ENCODE measurements around the gene RPS28.
"Not testable (repeated sequence)": the region's sequence is repeated elsewhere in the genome, so short reads cannot be mapped to it uniquely, and the experiment has no call there.

Gene RPS28

DNA sequence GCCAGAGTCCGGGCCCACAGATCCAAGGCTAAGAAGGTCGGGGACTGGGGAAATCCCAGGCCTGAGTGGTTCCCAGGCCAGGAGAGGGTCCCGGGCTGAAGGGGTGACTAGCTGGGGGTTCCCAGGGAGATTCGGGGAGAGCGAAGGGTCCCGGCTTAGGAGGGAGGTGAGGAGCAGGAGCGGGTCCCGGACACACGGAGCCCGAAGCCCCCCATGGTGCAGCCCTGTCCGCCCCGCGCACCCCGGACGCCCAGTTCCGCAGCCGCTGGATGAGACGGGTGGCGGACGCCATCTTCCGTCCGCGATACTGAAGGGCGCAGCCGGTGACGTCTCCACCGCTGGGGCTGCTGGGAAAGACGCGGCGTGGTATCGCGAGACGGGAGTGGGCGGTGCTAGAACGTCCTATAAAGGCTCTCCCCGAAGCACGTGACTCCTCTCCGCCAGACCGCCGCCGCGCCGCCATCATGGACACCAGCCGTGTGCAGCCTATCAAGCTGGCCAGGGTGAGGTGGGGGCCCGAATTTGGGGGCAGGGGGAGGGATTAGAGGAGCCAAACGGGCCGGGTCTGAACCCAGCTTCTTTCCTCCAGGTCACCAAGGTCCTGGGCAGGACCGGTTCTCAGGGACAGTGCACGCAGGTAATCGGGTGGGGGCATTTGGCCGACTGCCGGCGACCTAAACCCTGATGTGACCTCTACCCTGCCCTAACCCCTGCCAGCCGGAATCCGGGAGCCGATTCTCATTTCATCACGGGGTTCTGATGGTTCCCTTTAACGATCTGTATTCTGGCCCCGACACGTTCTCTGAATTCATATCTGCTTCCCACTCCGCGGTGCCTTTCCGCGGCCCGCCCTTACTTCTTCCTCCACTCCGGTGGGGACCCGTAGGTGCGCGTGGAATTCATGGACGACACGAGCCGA is at the start of gene RPS28, which contains the start of gene NDUFA7:
RPS28 (plus strand) TSS at position 430 of the 919 bp plus-strand sequence; CDS start at position 465, 35 bp downstream.
NDUFA7 (minus strand) TSS at position 309 of the 919 bp plus-strand sequence; CDS start at position 292, 17 bp downstream.
- Histone ChIP-seq H3K27me3 (ENCODE audit: control insufficient read depth in 1 of 2, insufficient read depth in 2 of 2, low read length in 2 of 2) (no peaks in the 10 kb centered on the region), H3K4me1 (ENCODE audit: insufficient read depth, low read length) (peaks cover 31% of the 10 kb centered on the region), H3K9me3 (ENCODE audit: low read length) (no peaks in the 10 kb centered on the region), H3K9ac (ENCODE audit: low read length) (peak within 1 kb of the TSS; percentile 100), H3K27ac (ENCODE audit: low read depth, low read length) (peak within 1 kb of the TSS; percentile 99), H3K4me3 (ENCODE audit: low read depth in 1 of 2, low read length in 2 of 2) (peak within 1 kb of the TSS; percentile 88 to 99), H3K36me3 (ENCODE audit: insufficient read depth, low read length) (peaks cover 31% of the 10 kb centered on the region)

DNA sequence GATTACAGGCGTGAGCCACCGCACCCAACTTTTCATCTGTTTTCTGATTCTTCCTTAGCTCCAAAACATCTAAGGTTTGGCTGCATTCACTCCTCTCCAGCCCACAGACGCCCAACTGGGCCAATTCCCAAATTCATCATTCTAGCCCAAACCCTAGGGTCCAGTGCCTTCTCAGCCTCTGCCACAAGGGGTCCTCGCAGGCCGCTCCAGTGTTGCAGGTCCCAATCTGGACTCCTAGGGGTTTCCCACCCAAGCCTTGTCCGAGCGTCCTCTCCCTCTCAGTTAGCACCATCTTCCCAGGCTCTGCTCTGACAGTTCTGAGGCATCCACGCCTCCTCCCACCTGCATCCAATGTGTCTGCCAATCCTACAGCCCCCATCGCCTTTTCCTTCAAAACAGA is 44.8 kb upstream of the RPS28 start:
- H3K9me3 ChIP-seq (ENCODE audit: low read length); H3K36me3 ChIP-seq (ENCODE audit: insufficient read depth, low read length); H3K27me3 ChIP-seq (ENCODE audit: control insufficient read depth in 1 of 2, insufficient read depth in 2 of 2, low read length in 2 of 2); H3K4me3 ChIP-seq (ENCODE audit: low read depth in 1 of 2, low read length in 2 of 2); H3K27ac ChIP-seq (ENCODE audit: low read depth, low read length); H3K9ac ChIP-seq (ENCODE audit: low read length); H3K4me1 ChIP-seq (ENCODE audit: insufficient read depth, low read length): not testable (repeated sequence)

- not testable (repeated sequence) for H3K4me3 ChIP-seq (ENCODE audit: low read depth in 1 of 2, low read length in 2 of 2); H3K4me1 ChIP-seq (ENCODE audit: insufficient read depth, low read length); H3K9me3 ChIP-seq (ENCODE audit: low read length); H3K27ac ChIP-seq (ENCODE audit: low read depth, low read length); H3K36me3 ChIP-seq (ENCODE audit: insufficient read depth, low read length); H3K9ac ChIP-seq (ENCODE audit: low read length); H3K27me3 ChIP-seq (ENCODE audit: control insufficient read depth in 1 of 2, insufficient read depth in 2 of 2, low read length in 2 of 2)
Observed at GRCh38 chr19:8291337-8291736, 30.0 kb upstream of the RPS28 start.

DNA sequence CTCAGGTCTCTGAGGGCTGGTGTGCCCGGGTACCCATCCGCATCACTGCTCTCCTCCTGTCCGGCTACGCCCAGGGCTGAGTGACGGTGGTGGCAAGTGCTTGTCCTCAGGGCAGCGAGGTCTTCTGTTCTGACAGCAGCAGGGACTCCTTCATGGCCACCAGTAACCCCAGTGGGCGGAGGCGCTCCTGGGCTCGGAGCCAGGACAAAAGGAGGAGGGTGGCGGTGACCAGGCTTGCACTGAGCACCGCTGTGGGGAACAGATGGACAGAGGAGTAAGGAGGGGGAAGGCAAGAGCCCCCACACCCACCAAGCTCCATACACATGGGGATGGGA is 19.0 kb upstream of the RPS28 start:
- Histone ChIP-seq H3K27ac (ENCODE audit: low read depth, low read length) (no peak overlapping the region), H3K27me3 (ENCODE audit: control insufficient read depth in 1 of 2, insufficient read depth in 2 of 2, low read length in 2 of 2) (no peaks in the 10 kb centered on the region), H3K9me3 (ENCODE audit: low read length) (no peaks in the 10 kb centered on the region), H3K4me1 (ENCODE audit: insufficient read depth, low read length) (peaks cover 4% of the 10 kb centered on the region), H3K9ac (ENCODE audit: low read length) (no peak overlapping the region), H3K36me3 (ENCODE audit: insufficient read depth, low read length) (no peaks in the 10 kb centered on the region), H3K4me3 (ENCODE audit: low read depth in 1 of 2, low read length in 2 of 2) (no peak overlapping the region)

DNA sequence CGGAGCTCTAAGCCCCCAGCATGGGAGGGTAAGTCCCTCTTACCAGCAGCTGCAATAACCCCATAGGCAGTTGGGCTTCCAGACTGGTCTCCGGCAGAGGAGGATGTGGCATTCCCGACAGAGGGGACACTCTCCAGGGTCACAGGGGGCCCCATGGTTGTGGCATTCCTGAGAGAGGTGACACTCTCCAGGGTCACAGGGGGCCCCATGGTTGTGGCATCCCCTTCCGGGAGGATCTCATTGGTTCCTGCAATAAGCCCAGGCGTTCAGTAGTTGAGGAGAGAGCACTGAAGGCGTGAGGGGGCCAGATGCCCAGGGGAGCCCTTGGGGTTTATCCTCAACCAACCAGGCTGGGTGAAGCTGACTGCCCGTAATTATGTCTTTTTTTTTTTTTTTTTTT is 18.6 kb upstream of the RPS28 start:
- Histone ChIP-seq H3K9me3 (ENCODE audit: low read length) (no peaks in the 10 kb centered on the region), H3K4me3 (ENCODE audit: low read depth in 1 of 2, low read length in 2 of 2) (no peak overlapping the region), H3K36me3 (ENCODE audit: insufficient read depth, low read length) (no peaks in the 10 kb centered on the region), H3K27ac (ENCODE audit: low read depth, low read length) (no peak overlapping the region), H3K9ac (ENCODE audit: low read length) (no peak overlapping the region), H3K4me1 (ENCODE audit: insufficient read depth, low read length) (peaks cover 8% of the 10 kb centered on the region), H3K27me3 (ENCODE audit: control insufficient read depth in 1 of 2, insufficient read depth in 2 of 2, low read length in 2 of 2) (no peaks in the 10 kb centered on the region)

- H3K9me3 ChIP-seq (ENCODE audit: low read length): no peaks in the 10 kb centered on the region
- H3K4me3 ChIP-seq (ENCODE audit: low read depth in 1 of 2, low read length in 2 of 2): no peak overlapping the region
- no peak overlapping the region for H3K27ac ChIP-seq (ENCODE audit: low read depth, low read length)
- H3K27me3 ChIP-seq (ENCODE audit: control insufficient read depth in 1 of 2, insufficient read depth in 2 of 2, low read length in 2 of 2): no peaks in the 10 kb centered on the region
- H3K4me1 ChIP-seq (ENCODE audit: insufficient read depth, low read length): peaks cover 19% of the 10 kb centered on the region
- peaks cover 6% of the 10 kb centered on the region for H3K36me3 ChIP-seq (ENCODE audit: insufficient read depth, low read length)
- H3K9ac ChIP-seq (ENCODE audit: low read length): no peak overlapping the region
Observed at GRCh38 chr19:8304841-8305621, 16.3 kb upstream of the RPS28 start.

DNA sequence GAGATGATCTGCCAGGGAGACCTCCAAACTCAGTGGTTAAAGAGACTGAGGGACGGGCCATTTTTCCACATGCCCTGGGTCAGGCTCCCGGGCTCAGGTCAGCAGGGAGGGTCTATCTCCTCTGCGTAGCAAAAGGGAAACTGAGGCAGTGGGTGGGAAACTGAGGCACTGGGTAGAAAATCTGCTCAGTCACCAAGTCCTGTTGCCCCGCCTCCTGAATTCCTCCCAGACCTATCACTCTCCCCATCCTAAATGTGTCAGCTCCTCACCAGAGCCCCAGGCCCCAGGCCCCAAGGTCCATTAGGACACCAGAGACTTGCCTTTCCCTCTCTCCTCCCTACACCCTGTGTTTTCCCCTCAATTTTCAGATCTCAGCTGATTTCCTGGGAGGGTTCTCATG is 15.5 kb upstream of the RPS28 start:
- H3K27me3 ChIP-seq (ENCODE audit: control insufficient read depth in 1 of 2, insufficient read depth in 2 of 2, low read length in 2 of 2): no peaks in the 10 kb centered on the region
- peaks cover 12% of the 10 kb centered on the region for H3K36me3 ChIP-seq (ENCODE audit: insufficient read depth, low read length)
- no peaks in the 10 kb centered on the region for H3K9me3 ChIP-seq (ENCODE audit: low read length)
- H3K9ac ChIP-seq (ENCODE audit: low read length): no peak overlapping the region
- no peak overlapping the region for H3K4me3 ChIP-seq (ENCODE audit: low read depth in 1 of 2, low read length in 2 of 2)
- H3K4me1 ChIP-seq (ENCODE audit: insufficient read depth, low read length): peaks cover 19% of the 10 kb centered on the region
- no peak overlapping the region for H3K27ac ChIP-seq (ENCODE audit: low read depth, low read length)

DNA sequence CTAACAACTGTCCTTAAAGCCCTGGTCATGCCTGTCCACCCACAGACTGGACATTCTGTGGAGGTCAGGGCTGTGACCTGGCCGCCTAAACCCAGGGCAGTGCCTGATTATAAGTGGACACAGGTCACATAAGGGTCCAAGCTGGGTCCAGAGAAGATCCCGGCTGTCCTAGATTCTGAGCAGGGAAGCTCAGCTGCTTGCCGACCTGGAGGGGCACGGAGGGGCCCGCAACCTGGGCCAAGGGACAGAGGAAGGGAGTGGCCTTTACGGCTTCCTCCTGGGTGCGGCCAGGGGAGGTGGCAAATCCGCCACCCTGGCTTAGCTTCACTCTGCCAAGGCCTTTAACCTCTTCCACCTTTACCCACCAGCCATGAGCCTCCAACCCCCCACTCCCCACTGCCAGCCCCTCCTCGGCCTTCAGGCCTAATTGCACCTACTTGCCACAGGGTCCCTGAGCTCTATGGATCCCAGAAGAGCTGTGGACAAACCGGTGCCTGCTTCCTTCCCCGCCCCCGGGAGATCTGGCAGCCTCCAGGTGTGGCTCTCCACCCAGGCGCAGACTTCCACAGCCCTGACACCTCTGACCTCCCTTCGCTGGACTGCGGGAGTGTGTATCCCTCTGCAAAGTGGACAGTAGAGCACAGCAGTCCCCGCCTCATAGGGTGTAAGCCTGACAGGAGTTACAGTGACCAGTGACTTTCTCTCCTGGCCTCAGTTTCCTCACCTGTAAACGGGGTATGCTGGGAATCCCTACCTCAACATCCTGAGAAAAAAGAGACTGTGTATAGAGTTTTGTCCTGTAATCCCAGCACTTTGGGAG is 14.9 kb upstream of the RPS28 start:
- H3K9ac ChIP-seq (ENCODE audit: low read length): no peak overlapping the region
- no peak overlapping the region for H3K4me3 ChIP-seq (ENCODE audit: low read depth in 1 of 2, low read length in 2 of 2)

GRCh38 chr19:8307400-8307964 is 13.8 kb upstream of the RPS28 start:
- H3K36me3 ChIP-seq (ENCODE audit: insufficient read depth, low read length): peaks cover 28% of the 10 kb centered on the region

More for the DNA sequence above, 14.9 kb upstream of the RPS28 start:
- Histone ChIP-seq H3K27me3 (ENCODE audit: control insufficient read depth in 1 of 2, insufficient read depth in 2 of 2, low read length in 2 of 2) (no peaks in the 10 kb centered on the region), H3K36me3 (ENCODE audit: insufficient read depth, low read length) (peaks cover 18% of the 10 kb centered on the region), H3K27ac (ENCODE audit: low read depth, low read length) (no peak overlapping the region), H3K4me1 (ENCODE audit: insufficient read depth, low read length) (peaks cover 19% of the 10 kb centered on the region), H3K9me3 (ENCODE audit: low read length) (no peaks in the 10 kb centered on the region)

GRCh38 chr19:8307965-8308866 is 13.1 kb upstream of the RPS28 start, which contains the start of gene CD320:
Gene CD320, minus strand, starts transcription at chr19:8308358. Its CDS starts 68 bp downstream, at chr19:8308290.
- Histone ChIP-seq H3K27ac (ENCODE audit: low read depth, low read length) (peak within 1 kb of the TSS; percentile 79), H3K4me1 (ENCODE audit: insufficient read depth, low read length) (peaks cover 19% of the 10 kb centered on the region), H3K9me3 (ENCODE audit: low read length) (no peaks in the 10 kb centered on the region), H3K9ac (ENCODE audit: low read length) (peak within 1 kb of the TSS; percentile 42), H3K4me3 (ENCODE audit: low read depth in 1 of 2, low read length in 2 of 2) (peak within 1 kb of the TSS; percentile 56 to 77), H3K27me3 (ENCODE audit: control insufficient read depth in 1 of 2, insufficient read depth in 2 of 2, low read length in 2 of 2) (no peaks in the 10 kb centered on the region), H3K36me3 (ENCODE audit: insufficient read depth, low read length) (peaks cover 32% of the 10 kb centered on the region)

More at GRCh38 chr19:8307400-8307964, 13.8 kb upstream of the RPS28 start:
- peak overlapping the region; percentile 56 to 77 for H3K4me3 ChIP-seq (ENCODE audit: low read depth in 1 of 2, low read length in 2 of 2)
- H3K9me3 ChIP-seq (ENCODE audit: low read length): no peaks in the 10 kb centered on the region
- no peaks in the 10 kb centered on the region for H3K27me3 ChIP-seq (ENCODE audit: control insufficient read depth in 1 of 2, insufficient read depth in 2 of 2, low read length in 2 of 2)
- peaks cover 19% of the 10 kb centered on the region for H3K4me1 ChIP-seq (ENCODE audit: insufficient read depth, low read length)
- peak overlapping the region; percentile 42 for H3K9ac ChIP-seq (ENCODE audit: low read length)
- H3K27ac ChIP-seq (ENCODE audit: low read depth, low read length): peak overlapping the region; percentile 79

Data from muscle layer of colon (tissue), 2 donors.